AG09319 (cell line): ENCODE results near the gene RRP1.

Experiments
- DNase-seq: peaks from one replicate; pipeline ENCODE4 v3.0.0-alpha.2; 2010; ENCODE audit warnings: low read depth; ENCODE audit errors: extremely low read depth
- TF ChIP-seq, protein P1 (sequence below): IDR thresholded peaks from 2 replicates; pipeline ENCODE4 v1.5.1; 2011; ENCODE audit warnings: low read depth, mild to moderate bottlenecking, inconsistent platforms, low read length, moderate library complexity

Gene RRP1

GRCh38 chr21:43849532-43850299 lies 60.3 kb downstream of the RRP1 start:
- DNase-seq = no peak

GRCh38 chr21:43850728-43851295 lies 61.4 kb downstream of the RRP1 start:
- DNase-seq = no peak
- TF ChIP-seq, protein P1, sequence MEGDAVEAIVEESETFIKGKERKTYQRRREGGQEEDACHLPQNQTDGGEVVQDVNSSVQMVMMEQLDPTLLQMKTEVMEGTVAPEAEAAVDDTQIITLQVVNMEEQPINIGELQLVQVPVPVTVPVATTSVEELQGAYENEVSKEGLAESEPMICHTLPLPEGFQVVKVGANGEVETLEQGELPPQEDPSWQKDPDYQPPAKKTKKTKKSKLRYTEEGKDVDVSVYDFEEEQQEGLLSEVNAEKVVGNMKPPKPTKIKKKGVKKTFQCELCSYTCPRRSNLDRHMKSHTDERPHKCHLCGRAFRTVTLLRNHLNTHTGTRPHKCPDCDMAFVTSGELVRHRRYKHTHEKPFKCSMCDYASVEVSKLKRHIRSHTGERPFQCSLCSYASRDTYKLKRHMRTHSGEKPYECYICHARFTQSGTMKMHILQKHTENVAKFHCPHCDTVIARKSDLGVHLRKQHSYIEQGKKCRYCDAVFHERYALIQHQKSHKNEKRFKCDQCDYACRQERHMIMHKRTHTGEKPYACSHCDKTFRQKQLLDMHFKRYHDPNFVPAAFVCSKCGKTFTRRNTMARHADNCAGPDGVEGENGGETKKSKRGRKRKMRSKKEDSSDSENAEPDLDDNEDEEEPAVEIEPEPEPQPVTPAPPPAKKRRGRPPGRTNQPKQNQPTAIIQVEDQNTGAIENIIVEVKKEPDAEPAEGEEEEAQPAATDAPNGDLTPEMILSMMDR = no peak

More at GRCh38 chr21:43849532-43850299, 60.3 kb downstream of the RRP1 start:
- TF ChIP-seq, protein P1 = no peak

DNA sequence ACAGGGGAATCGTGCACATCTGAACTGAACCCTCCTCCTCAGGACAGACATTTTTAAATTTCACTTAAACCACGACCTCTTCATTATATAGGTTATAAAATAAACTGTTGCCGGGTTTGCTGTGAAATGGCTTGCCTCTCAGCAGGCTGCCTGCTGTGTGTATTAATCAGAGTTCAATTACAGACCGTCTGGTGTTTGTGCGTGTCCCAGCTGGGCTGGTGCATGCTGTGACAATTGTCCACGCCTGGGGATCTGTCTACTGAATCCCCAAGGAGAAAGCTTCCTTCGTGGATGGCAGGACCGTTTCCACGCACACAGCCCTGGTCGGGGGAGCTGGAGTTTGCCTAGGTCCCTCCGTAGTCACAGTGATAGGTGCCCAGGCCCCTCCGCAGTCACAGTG lies 62.2 kb downstream of the RRP1 start:
- no peak for DNase-seq
- TF ChIP-seq, protein P1 = no peak

DNA sequence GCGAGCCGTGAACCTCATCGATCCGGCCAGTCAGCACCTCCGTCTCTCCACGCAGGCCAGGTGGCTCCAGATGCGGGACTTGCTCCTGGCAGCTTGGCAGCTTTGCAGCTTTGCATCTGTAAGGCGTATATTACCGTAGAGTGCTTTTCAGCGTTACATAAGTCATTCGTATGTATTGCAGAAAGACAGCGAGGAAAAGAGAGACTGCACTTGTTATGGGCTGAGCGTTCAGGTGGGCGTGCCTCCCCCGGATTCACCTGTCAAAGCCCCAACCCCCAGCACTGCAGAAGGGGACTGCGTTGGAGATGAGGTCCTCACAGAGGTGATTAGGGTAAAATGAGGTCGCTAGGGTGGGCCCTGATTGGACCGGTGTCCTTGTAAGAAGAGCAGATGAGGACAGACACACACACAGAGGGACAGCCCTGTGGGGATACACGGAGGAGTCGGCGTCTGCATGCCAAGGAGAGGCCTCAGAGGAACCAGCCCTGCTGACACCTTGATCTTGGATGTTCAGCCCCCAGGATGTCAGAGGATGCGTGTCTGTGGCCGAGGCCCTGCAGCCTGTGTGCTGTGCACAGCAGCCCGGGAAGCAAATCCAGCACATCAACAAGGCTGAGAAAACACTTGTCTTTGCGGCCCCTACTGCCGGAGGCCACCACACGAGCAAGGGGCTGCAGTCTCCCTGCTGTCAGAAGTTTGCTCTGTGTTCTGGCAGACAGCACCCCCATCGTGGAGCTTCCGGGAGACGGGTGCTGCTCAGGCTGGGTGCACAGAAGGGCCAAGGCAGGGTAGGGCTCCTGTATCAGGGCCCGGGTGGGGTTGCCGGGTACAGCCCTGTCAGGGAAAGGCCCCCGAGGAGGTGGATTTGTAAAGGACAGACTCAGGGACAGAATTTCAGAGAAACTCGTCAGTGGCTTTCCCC lies 64.7 kb downstream of the RRP1 start:
- no peak for DNase-seq
- TF ChIP-seq, protein P1 = no peak
